NT2/D1 (cell line): Measurements from ENCODE around the gene CACNA1S.

Experiments used
- DNase-seq: peaks from one replicate; pipeline ENCODE4 v3.0.0-alpha.2; 2011; ENCODE audit warnings: low read depth, low spot score
- H3K27me3 ChIP-seq: 2 replicates; pipeline ENCODE4 v1.6.0; 2011; ENCODE audit warnings: mild to moderate bottlenecking; ENCODE audit not compliant: insufficient read length, insufficient read depth
- H3K36me3 ChIP-seq: 2 replicates; pipeline ENCODE4 v1.6.1; 2011; ENCODE audit warnings: mild to moderate bottlenecking, low read length, mixed read lengths; ENCODE audit not compliant: insufficient read depth, insufficient read length
- H3K4me1 ChIP-seq: 2 replicates; pipeline ENCODE4 v1.5.1; 2011; ENCODE audit not compliant: insufficient read depth, insufficient read length
- H3K4me3 ChIP-seq: 2 replicates; pipeline ENCODE4 v1.5.1; 2011; ENCODE audit warnings: low read depth; ENCODE audit not compliant: insufficient read length
- H3K9ac ChIP-seq: 2 replicates; pipeline ENCODE4 v1.6.0; 2011; ENCODE audit warnings: low read depth; ENCODE audit not compliant: insufficient read length
- H3K9me3 ChIP-seq: 2 replicates; pipeline ENCODE4 v1.5.1; 2011; ENCODE audit warnings: mild to moderate bottlenecking, low read length; ENCODE audit not compliant: insufficient read depth
- SUZ12 ChIP-seq: IDR thresholded peaks from 2 replicates; pipeline ENCODE4 v1.6.1; 2011; ENCODE audit not compliant: insufficient read length, insufficient read depth; ENCODE audit errors: extremely low read depth
- YY1 ChIP-seq: IDR thresholded peaks from 2 replicates; pipeline ENCODE4 v1.6.1; 2011; ENCODE audit not compliant: insufficient read length, insufficient read depth
- ZNF274 ChIP-seq: IDR thresholded peaks from 2 replicates; pipeline ENCODE4 v1.6.1; 2011; ENCODE audit warnings: mild to moderate bottlenecking, low read depth, low read length

Gene CACNA1S

GRCh38 chr1:201112173-201112731 is at the start of gene CACNA1S:
CACNA1S (minus strand) TSS chr1:201112426; CDS start chr1:201112339, 87 bp downstream.
- Histone ChIP-seq H3K9ac (peak within 1 kb of the TSS; percentile 61), H3K27me3 (peaks cover 73% of the 10 kb centered on the region), H3K36me3 (no peaks in the 10 kb centered on the region), H3K9me3 (no peaks in the 10 kb centered on the region), H3K4me1 (peaks cover 28% of the 10 kb centered on the region), H3K4me3 (no peak within 1 kb of the TSS)
- DNase-seq: no peak
- no peak for TF ChIP-seq ZNF274
- no peak for TF ChIP-seq YY1
- no peak for TF ChIP-seq SUZ12

GRCh38 chr1:201157949-201158348 is 45.7 kb upstream of the CACNA1S start:
- Histone ChIP-seq H3K27me3 (no peaks in the 10 kb centered on the region), H3K4me1 (peaks cover 3% of the 10 kb centered on the region), H3K4me3 (no peak overlapping the region), H3K36me3 (peaks cover 4% of the 10 kb centered on the region), H3K9me3 (no peaks in the 10 kb centered on the region), H3K9ac (no peak overlapping the region)
- DNase-seq: no peak
- TF ChIP-seq ZNF274 (no peak), YY1 (no peak), SUZ12 (no peak)

DNA sequence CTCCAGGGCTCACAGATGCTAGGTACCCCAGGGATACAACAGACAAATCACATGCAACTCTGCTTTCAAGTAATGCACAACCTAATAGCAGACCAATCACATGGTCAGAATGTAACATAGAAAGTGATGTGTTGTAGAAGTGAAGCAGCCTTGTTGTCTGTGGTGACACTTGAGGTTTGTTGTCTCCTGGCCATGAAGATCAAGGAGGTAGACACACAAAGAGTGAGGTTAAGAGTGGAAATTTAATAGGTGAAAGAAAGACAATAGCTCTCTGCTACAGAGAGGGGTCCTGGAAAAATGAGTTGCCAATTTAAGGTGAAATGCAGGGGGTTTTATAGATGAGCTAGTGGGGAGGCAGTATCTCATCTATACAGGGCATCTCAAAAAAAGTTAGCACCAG is 44.6 kb upstream of the CACNA1S start:
- TF ChIP-seq ZNF274 (no peak), YY1 (no peak), SUZ12 (no peak)
- no peak for DNase-seq
- Histone ChIP-seq H3K4me3 (no peak overlapping the region), H3K9ac (no peak overlapping the region), H3K4me1 (peaks cover 3% of the 10 kb centered on the region), H3K27me3 (no peaks in the 10 kb centered on the region), H3K9me3 (no peaks in the 10 kb centered on the region), H3K36me3 (peaks cover 16% of the 10 kb centered on the region)

DNA sequence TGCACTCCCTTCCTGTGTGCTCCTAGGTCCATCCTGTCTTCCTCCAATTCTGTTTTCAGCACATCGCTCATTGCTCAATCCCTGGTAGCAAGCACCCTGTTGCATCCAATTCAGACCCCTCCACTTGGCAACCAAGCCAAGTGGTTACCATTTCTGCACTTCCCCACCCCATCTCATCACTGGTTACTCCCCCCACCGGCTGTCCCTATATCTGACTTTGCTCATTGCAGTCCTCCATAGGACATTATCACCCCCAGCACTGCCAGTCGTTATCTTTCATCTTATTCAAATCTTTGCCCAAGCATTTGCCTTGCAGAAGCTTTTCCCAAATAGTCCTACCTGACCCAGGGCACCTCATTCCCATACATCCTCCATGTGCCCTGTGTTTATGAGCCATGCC is 44.1 kb upstream of the CACNA1S start:
- Histone ChIP-seq H3K9me3 (no peaks in the 10 kb centered on the region), H3K4me3 (no peak overlapping the region), H3K4me1 (peaks cover 3% of the 10 kb centered on the region), H3K36me3 (peaks cover 20% of the 10 kb centered on the region), H3K27me3 (no peaks in the 10 kb centered on the region), H3K9ac (no peak overlapping the region)
- no peak for DNase-seq
- TF ChIP-seq ZNF274: no peak

- TF ChIP-seq ZNF274 (no peak), SUZ12 (no peak), YY1 (no peak)
- Histone ChIP-seq H3K4me1 (peaks cover 3% of the 10 kb centered on the region), H3K27me3 (no peaks in the 10 kb centered on the region), H3K9ac (no peak overlapping the region), H3K36me3 (peaks cover 30% of the 10 kb centered on the region), H3K4me3 (no peak overlapping the region), H3K9me3 (no peaks in the 10 kb centered on the region)
- DNase-seq: no peak
Measured at GRCh38 chr1:201155354-201155753, 43.1 kb upstream of the CACNA1S start.

DNA sequence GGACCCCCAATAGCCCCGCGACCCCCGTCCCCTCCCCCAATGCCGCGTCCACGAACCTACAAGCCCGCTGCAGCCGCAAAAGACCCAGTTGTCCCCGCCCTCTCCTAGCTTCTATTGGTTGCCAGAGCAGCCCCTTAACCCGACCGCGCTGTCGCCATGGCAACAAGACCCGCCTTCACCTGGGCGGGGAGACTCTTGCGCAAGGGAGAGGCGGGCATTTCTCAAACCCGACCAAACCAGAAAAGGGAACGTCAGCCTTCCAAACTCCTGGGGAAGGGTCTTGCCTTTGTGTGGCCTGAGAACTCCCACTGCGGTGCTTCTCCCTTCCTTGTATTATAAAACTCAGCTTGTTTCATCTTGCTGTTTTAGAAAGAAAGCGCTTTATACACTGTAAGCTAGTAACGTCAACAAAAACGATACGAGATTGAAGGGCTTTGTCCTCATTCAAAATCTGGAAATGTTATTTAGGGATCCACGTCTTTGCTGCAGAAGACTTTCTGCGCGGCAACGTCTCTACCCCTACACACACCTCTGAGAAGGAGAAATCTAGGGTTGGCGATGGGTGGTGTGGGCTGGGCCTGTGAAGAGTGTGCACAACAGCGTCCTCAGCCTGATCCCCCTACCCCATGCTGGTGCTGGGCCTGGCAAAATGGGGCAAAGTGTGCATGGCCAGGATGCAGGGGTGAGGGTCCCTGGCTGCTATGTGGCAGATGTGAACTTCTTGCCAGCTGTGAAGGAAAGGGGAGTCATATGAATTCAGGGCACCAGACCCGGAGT is 42.4 kb upstream of the CACNA1S start, which contains the start of gene TMEM9:
TMEM9 (minus strand) TSS at position 86 of the 777 bp plus-strand sequence. CDS start 551 bp downstream, outside the sequence.
- DNase-seq: peak; percentile 99
- H3K9ac ChIP-seq: peak within 1 kb of the TSS; percentile 92
- H3K36me3 ChIP-seq: peaks cover 38% of the 10 kb centered on the region
- TF ChIP-seq YY1 (no peak), SUZ12 (no peak), ZNF274 (no peak)
- no peaks in the 10 kb centered on the region for H3K27me3 ChIP-seq
- peak within 1 kb of the TSS; percentile 88 for H3K4me3 ChIP-seq
- H3K9me3 ChIP-seq: no peaks in the 10 kb centered on the region
- H3K4me1 ChIP-seq: peaks cover 4% of the 10 kb centered on the region
